ENCODE data around the gene MCIDAS. TPM values are rescaled to one million over a fixed set of nuclear protein-coding genes. Genes with fewer than 3 reads are reported as not detected.

Gene MCIDAS
- total and polyA plus RNA-seq, 2 of the 8 experiments (the other 6 are each of a cell fraction or from before 2014, with no cell fraction given): 0.15 TPM; not detected in 1

- H3K27me3 ChIP-seq (replicated peaks in 1 of 4; ENCODE audit: control insufficient read depth in 3 of 4, extremely low read depth in 1 of 4, insufficient read depth in 3 of 4, low read length in 3 of 4): peaks cover 38 to 53% (median 51%) of the 10 kb centered on the region in 4 experiments
- no peak overlapping the region for H3K9ac ChIP-seq (replicated peaks in 1 of 4; ENCODE audit: extremely low read depth in 1 of 4, low read depth in 3 of 4, low read length in 3 of 4)
- no peak overlapping the region for H2AK5ac ChIP-seq (ENCODE audit: low read depth, low read length)
- no peak overlapping the region for H4K91ac ChIP-seq (replicated peaks; ENCODE audit: insufficient read length, low read length)
- no peak overlapping the region for H3K4ac ChIP-seq (replicated peaks; ENCODE audit: insufficient read length, low read depth, low read length)
- H3K14ac ChIP-seq (ENCODE audit: insufficient read length): no peak overlapping the region
- peaks cover 0 to 3% (median 0%) of the 10 kb centered on the region in 4 experiments; a peak in 1 of 8 replicates for H3K36me3 ChIP-seq (ENCODE audit: control insufficient read depth in 2 of 4, insufficient read depth in 4 of 4, low read length in 3 of 4)
- POLR2A ChIA-PET (ENCODE audit: partially characterized antibody): interaction anchor here (1.0 to 2.8 kb wide), 3 partner anchors 12 to 48 kb away, joined by 3 to 21 read pairs (median 3); partner anchors contain the start of gene CCNO
- no peak for DNase-seq (ENCODE audit: low read depth in 1 of 2, low spot score in 2 of 2)
- H2BK20ac ChIP-seq (ENCODE audit: low read length): no peak overlapping the region
- H3K56ac ChIP-seq (replicated peaks; ENCODE audit: insufficient read length, low read depth, low read length): no peak overlapping the region
- no peak overlapping the region for H3K18ac ChIP-seq (ENCODE audit: extremely low read depth, low read length)
- no peaks in the 10 kb centered on the region for H3K9me3 ChIP-seq (ENCODE audit: insufficient read depth in 2 of 2, low read depth in 1 of 2, low read length in 1 of 2)
- peaks cover 3 to 15% of the 10 kb centered on the region in 2 experiments for H4K20me1 ChIP-seq (replicated peaks in 1 of 2; ENCODE audit: control insufficient read depth in 1 of 2, insufficient read depth in 2 of 2, low read length in 2 of 2)
- no peak overlapping the region for H2BK15ac ChIP-seq (ENCODE audit: low read length)
- H3K27ac ChIP-seq (ENCODE audit: low read depth, low read length): no peak overlapping the region
- peak overlapping the region; percentile 72 to 96; a peak in 3 of 4 replicates for H3K4me2 ChIP-seq (ENCODE audit: insufficient read depth in 1 of 2, low read depth in 2 of 2, low read length in 2 of 2)
- no peak overlapping the region for H2AFZ ChIP-seq (ENCODE audit: low read length)
- peaks cover 0 to 15% (median 5%) of the 10 kb centered on the region in 4 experiments; a peak in 6 of 7 replicates for H3K4me1 ChIP-seq (replicated peaks in 1 of 4; ENCODE audit: control insufficient read depth in 3 of 4, insufficient read depth in 4 of 4, low read length in 3 of 4)
- H4K5ac ChIP-seq (ENCODE audit: insufficient read length, low read depth, low read length): no peak overlapping the region
- H3K23ac ChIP-seq (ENCODE audit: insufficient read length): no peak overlapping the region
- peaks cover 5% of the 10 kb centered on the region; the same call in 1 of the 2 replicates for H3K23me2 ChIP-seq (ENCODE audit: low read depth, low read length)
- TF ChIP-seq POU5F1 (IDR thresholded peaks at IDR 0.05; ENCODE audit: low read depth, low read length): no peak
- TF ChIP-seq JUND (IDR thresholded peaks at IDR 0.05; ENCODE audit: low read length): no peak
- TF ChIP-seq SP1 (IDR thresholded peaks at IDR 0.05; ENCODE audit: low read depth, low read length): no peak
- no peak for TF ChIP-seq HDAC2 (IDR thresholded peaks at IDR 0.05; ENCODE audit: borderline replicate concordance in 1 of 2, low read depth in 2 of 2, low read length in 2 of 2)
- TF ChIP-seq SUZ12 (IDR thresholded peaks at IDR 0.05; ENCODE audit: low read length): no peak
- TF ChIP-seq ATF3 (IDR thresholded peaks at IDR 0.05; ENCODE audit: insufficient read depth, low read depth, low read length): no peak
- TF ChIP-seq YY1 (IDR thresholded peaks at IDR 0.05; ENCODE audit: low read depth, low read length): no peak
- TF ChIP-seq TBP (IDR thresholded peaks at IDR 0.05; ENCODE audit: low read depth, low read length): no peak
- no peak for TF ChIP-seq SIRT6 (IDR thresholded peaks at IDR 0.05; ENCODE audit: low read length)
- TF ChIP-seq CHD1 (IDR thresholded peaks at IDR 0.05; ENCODE audit: low read depth, low read length): no peak
- no peak for TF ChIP-seq E2F6 (IDR thresholded peaks at IDR 0.05)
- no peak for TF ChIP-seq KDM4A (IDR thresholded peaks at IDR 0.05; ENCODE audit: low read depth, low read length, severe bottlenecking)
- no peak for TF ChIP-seq POLR2A (IDR thresholded peaks at IDR 0.05; ENCODE audit: control extremely low read depth in 1 of 2, low read depth in 2 of 2, low read length in 2 of 2)
- CTCF ChIA-PET (ENCODE audit: partially characterized antibody): interaction anchor here (0.9 to 7.6 kb wide), 9 partner anchors 15 to 473 kb away, joined by 3 to 105 read pairs (median 5); partner anchors contain the start of gene CCNO
- H2BK5ac ChIP-seq (ENCODE audit: low read depth, low read length): no peak overlapping the region
- no peak for FAIRE-seq
- H3K79me1 ChIP-seq (ENCODE audit: low read depth, low read length): no peaks in the 10 kb centered on the region
- H2BK12ac ChIP-seq (ENCODE audit: low read depth, low read length): no peak overlapping the region
- 82% methylated on average over 3 of the region's 3 CpGs; no CpG with 5 or more reads in 1 of the 2 experiments for WGBS, 2 experiments (ENCODE audit: extremely low coverage in 1 of 2, insufficient coverage in 1 of 2, insufficient read length in 1 of 2, insufficient replicate concordance in 2 of 2, low coverage in 1 of 2, low lambda C conversion rate in 2 of 2, missing lambda C conversion rate in 1 of 2)
- H3K4me3 ChIP-seq (ENCODE audit: extremely low read depth in 1 of 4, insufficient read depth in 2 of 4, low read depth in 3 of 4, low read length in 4 of 4): peak overlapping the region in 2 of 4 experiments; percentile 55 to 64; a peak in 4 of 8 replicates
- no peak overlapping the region for H2BK120ac ChIP-seq (replicated peaks; ENCODE audit: low read depth, low read length)
- no peaks in the 10 kb centered on the region for H3K79me2 ChIP-seq (ENCODE audit: control insufficient read depth in 1 of 2, insufficient read depth in 2 of 2, low read length in 2 of 2)
- no peak overlapping the region for H4K8ac ChIP-seq (ENCODE audit: extremely low read depth, insufficient read depth, low read length)
Observed at GRCh38 chr5:55219770-55220169, 7.3 kb downstream of the MCIDAS start.

Data from H1 (cell line).